ENCODE data around the gene CDCA3. TPM values are rescaled to one million over a fixed set of nuclear protein-coding genes. Genes with fewer than 3 reads are reported as not detected.
"Not testable (repeated sequence)": the region's sequence is repeated elsewhere in the genome, so short reads cannot be mapped to it uniquely, and the experiment has no call there.

Gene CDCA3
- total RNA-seq, 5 donors from 2014 or later (not counting 1 experiment from before 2014, with no cell fraction given) = 1.1 to 2.7 (median 2.0) TPM

GRCh38 chr12:6891646-6892001 lies 40.5 kb upstream of the CDCA3 start:
- Mint-ChIP-seq H3K27ac (peak overlapping the region; percentile 89), H3K4me1 (peaks cover 13 to 15% (median 13%) of the 10 kb centered on the region in 3 donors), H3K36me3 (no peaks in the 10 kb centered on the region), H3K27me3 (no peaks in the 10 kb centered on the region), H3K4me3 (peak overlapping the region; percentile 77 to 80 (median 80)), H3K9me3 (no peaks in the 10 kb centered on the region)
- Histone ChIP-seq H3K9me3 (no peaks in the 10 kb centered on the region), H3K27ac (ENCODE audit: low read length) (peak overlapping the region; percentile 90), H3K27me3 (replicated peaks in 1 of 2; ENCODE audit: control insufficient read depth in 2 of 2, extremely low read depth in 1 of 2, insufficient read depth in 2 of 2, low read length in 1 of 2) (no peaks in the 10 kb centered on the region), H3K36me3 (ENCODE audit: control insufficient read depth in 2 of 2, extremely low read depth in 1 of 2, insufficient read depth in 1 of 2, low read length in 1 of 2) (no peaks in the 10 kb centered on the region), H3K4me3 (ENCODE audit: control insufficient read depth in 1 of 2, extremely low read depth in 1 of 2, low read length in 1 of 2) (peak overlapping the region; percentile 56 to 71), H3K4me1 (ENCODE audit: control insufficient read depth in 1 of 2, extremely low read depth in 1 of 2, insufficient read depth in 2 of 2, low read length in 2 of 2) (peaks cover 3 to 16% of the 10 kb centered on the region in 2 experiments)
- ChIA-PET POLR2A (interaction anchor here (0.6 to 1.0 kb wide), 3 partner anchors 22 to 1045 kb away, joined by 3 to 6 read pairs (median 5); partner anchors contain the start of gene SLC2A3 (in 1 of the 2)), CTCF (interaction anchor here (0.8 to 1.7 kb wide), 13 partner anchors 10 to 52 kb away, joined by 3 to 43 read pairs (median 4); partner anchors contain the start of genes C12orf57 (in 1 of the 2), CDCA3 (in 1 of the 2), LRRC23 (in 1 of the 2) and RNU7-1 (in 1 of the 2))
- DNase-seq (no peak), ATAC-seq (replicated peaks in 1 of 4) (peak in 1 of 4 experiments; percentile 1)
- WGBS (ENCODE audit: insufficient coverage) = no CpG with 5 or more reads among the region's 5 CpGs

DNA sequence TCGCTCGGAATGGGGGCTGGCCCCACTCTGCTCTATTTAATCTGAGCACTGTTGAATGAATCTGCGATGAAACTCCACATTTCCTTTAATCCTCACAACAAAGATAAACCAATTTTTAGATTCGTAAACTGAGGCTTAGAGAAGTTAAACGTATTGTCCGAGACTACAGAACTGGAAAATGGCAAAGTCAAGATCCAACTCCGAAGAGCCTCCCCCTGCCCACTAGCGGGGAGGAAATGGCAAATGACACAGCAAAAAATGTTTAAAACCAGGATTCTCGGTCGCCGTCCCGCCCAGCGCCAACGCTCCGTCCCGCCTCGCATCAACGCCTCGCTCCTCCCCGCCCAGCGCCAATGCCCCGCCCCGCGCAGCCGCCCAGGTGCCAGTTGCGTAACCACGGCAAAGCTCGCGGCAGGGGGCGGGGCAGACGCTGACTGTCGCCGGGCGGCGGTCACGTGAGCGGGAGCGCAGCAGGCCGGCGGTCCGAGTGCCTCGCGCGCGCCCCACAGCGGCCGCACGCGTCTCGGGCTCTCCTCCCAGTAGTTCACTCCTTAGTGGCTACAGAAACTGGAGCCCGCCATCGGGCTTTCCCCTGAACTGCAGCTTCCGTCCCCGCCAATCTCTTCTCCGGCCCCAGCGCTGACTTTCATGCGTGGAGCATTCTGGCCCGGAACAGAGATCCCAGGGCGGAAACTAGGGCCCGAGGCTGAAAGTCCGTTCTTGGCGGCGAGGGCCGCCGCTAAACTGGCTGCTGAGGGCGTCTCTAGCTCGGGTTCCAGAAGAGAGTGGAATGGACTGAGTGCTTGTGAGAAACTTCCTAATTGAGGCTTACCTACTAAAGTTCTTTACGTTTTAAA lies 39.9 kb upstream of the CDCA3 start:
- Mint-ChIP-seq H3K4me1 (peaks cover 13 to 15% (median 13%) of the 10 kb centered on the region in 3 donors), H3K4me3 (peak overlapping the region; percentile 77 to 80 (median 80)), H3K27ac (peak overlapping the region; percentile 89 to 90), H3K27me3 (no peaks in the 10 kb centered on the region), H3K36me3 (no peaks in the 10 kb centered on the region), H3K9me3 (no peaks in the 10 kb centered on the region)
- ChIA-PET CTCF (interaction anchor here (0.5 to 1.7 kb wide), 13 partner anchors 9 to 757 kb away, joined by 3 to 43 read pairs (median 4); partner anchors contain the start of genes C12orf57 (in 1 of the 2), CDCA3 (in 1 of the 2), LRRC23 (in 1 of the 2) and RNU7-1 (in 1 of the 2)), POLR2A (interaction anchor here (0.7 to 1.0 kb wide), 3 partner anchors 22 to 1045 kb away, joined by 3 to 6 read pairs (median 5); partner anchors contain the start of gene SLC2A3 (in 1 of the 2))
- ATAC-seq (replicated peaks in 1 of 4) (peak; percentile 93 to 98 (median 96)), DNase-seq (peak; percentile 94 to 100 (median 98))
- peak overlapping the region; percentile 90 for H3K27ac ChIP-seq (ENCODE audit: low read length)
- H3K36me3 ChIP-seq (ENCODE audit: control insufficient read depth in 2 of 2, extremely low read depth in 1 of 2, insufficient read depth in 1 of 2, low read length in 1 of 2) = no peaks in the 10 kb centered on the region
- no peaks in the 10 kb centered on the region for H3K27me3 ChIP-seq (replicated peaks in 1 of 2; ENCODE audit: control insufficient read depth in 2 of 2, extremely low read depth in 1 of 2, insufficient read depth in 2 of 2, low read length in 1 of 2)
- under 1% methylated on average over 56 of the region's 68 CpGs for WGBS (ENCODE audit: insufficient coverage)
- H3K9me3 ChIP-seq = no peaks in the 10 kb centered on the region
- H3K4me1 ChIP-seq (ENCODE audit: control insufficient read depth in 1 of 2, extremely low read depth in 1 of 2, insufficient read depth in 2 of 2, low read length in 2 of 2) = peaks cover 3 to 16% of the 10 kb centered on the region in 2 experiments
- H3K4me3 ChIP-seq (ENCODE audit: control insufficient read depth in 1 of 2, extremely low read depth in 1 of 2, low read length in 1 of 2) = peak overlapping the region; percentile 56 to 71

- H3K27ac ChIP-seq (ENCODE audit: low read length) = peak overlapping the region; percentile 78
Measured at GRCh38 chr12:6889775-6890573, 38.9 kb upstream of the CDCA3 start.

GRCh38 chr12:6888794-6889193 lies 37.7 kb upstream of the CDCA3 start:
- WGBS (ENCODE audit: insufficient coverage) = no CpG with 5 or more reads among the region's 7 CpGs
- POLR2A ChIA-PET; H3K9me3 ChIP-seq; H3K4me3 ChIP-seq (ENCODE audit: control insufficient read depth in 1 of 2, extremely low read depth in 1 of 2, low read length in 1 of 2); H3K9me3 Mint-ChIP-seq; H3K36me3 Mint-ChIP-seq; H3K27ac ChIP-seq (ENCODE audit: low read length); H3K27me3 ChIP-seq (replicated peaks in 1 of 2; ENCODE audit: control insufficient read depth in 2 of 2, extremely low read depth in 1 of 2, insufficient read depth in 2 of 2, low read length in 1 of 2); H3K27ac Mint-ChIP-seq; ATAC-seq (replicated peaks in 1 of 4); H3K27me3 Mint-ChIP-seq; H3K4me3 Mint-ChIP-seq; CTCF ChIA-PET; DNase-seq; H3K36me3 ChIP-seq (ENCODE audit: control insufficient read depth in 2 of 2, extremely low read depth in 1 of 2, insufficient read depth in 1 of 2, low read length in 1 of 2): not testable (repeated sequence)
- peaks cover 13 to 15% (median 13%) of the 10 kb centered on the region in 3 donors for H3K4me1 Mint-ChIP-seq
- peaks cover 3 to 16% of the 10 kb centered on the region in 2 experiments for H3K4me1 ChIP-seq (ENCODE audit: control insufficient read depth in 1 of 2, extremely low read depth in 1 of 2, insufficient read depth in 2 of 2, low read length in 2 of 2)

More at GRCh38 chr12:6889775-6890573, 38.9 kb upstream of the CDCA3 start:
- Mint-ChIP-seq H3K4me1 (peaks cover 13 to 15% (median 13%) of the 10 kb centered on the region in 3 donors), H3K4me3 (peak overlapping the region; percentile 77 to 80 (median 80)), H3K27ac (peak overlapping the region; percentile 89 to 90)
- H3K27me3 ChIP-seq (replicated peaks in 1 of 2; ENCODE audit: control insufficient read depth in 2 of 2, extremely low read depth in 1 of 2, insufficient read depth in 2 of 2, low read length in 1 of 2); CTCF ChIA-PET; H3K36me3 ChIP-seq (ENCODE audit: control insufficient read depth in 2 of 2, extremely low read depth in 1 of 2, insufficient read depth in 1 of 2, low read length in 1 of 2); H3K27me3 Mint-ChIP-seq; H3K9me3 Mint-ChIP-seq; ATAC-seq (replicated peaks in 1 of 4); DNase-seq; H3K36me3 Mint-ChIP-seq; H3K9me3 ChIP-seq; H3K4me3 ChIP-seq (ENCODE audit: control insufficient read depth in 1 of 2, extremely low read depth in 1 of 2, low read length in 1 of 2): not testable (repeated sequence)
- peaks cover 3 to 16% of the 10 kb centered on the region in 2 experiments for H3K4me1 ChIP-seq (ENCODE audit: control insufficient read depth in 1 of 2, extremely low read depth in 1 of 2, insufficient read depth in 2 of 2, low read length in 2 of 2)
- WGBS (ENCODE audit: insufficient coverage) = 95% methylated on average over 14 of the region's 21 CpGs
- POLR2A ChIA-PET = interaction anchor here in 1 of 2 donors (0.6 kb wide), 2 partner anchors 262 to 1046 kb away, joined by 6 to 7 read pairs; no protein-coding TSS in a partner anchor

GRCh38 chr12:6888360-6888759 lies 37.3 kb upstream of the CDCA3 start:
- H3K27ac ChIP-seq (ENCODE audit: low read length) = no peak overlapping the region
- peaks cover 4 to 10% of the 10 kb centered on the region in 2 donors for H3K36me3 ChIP-seq (ENCODE audit: control insufficient read depth in 2 of 2, extremely low read depth in 1 of 2, insufficient read depth in 1 of 2, low read length in 1 of 2)
- DNase-seq (no peak), ATAC-seq (replicated peaks in 1 of 4) (no peak)
- H3K4me1 ChIP-seq (ENCODE audit: control insufficient read depth in 1 of 2, extremely low read depth in 1 of 2, insufficient read depth in 2 of 2, low read length in 2 of 2) = peaks cover 3 to 16% of the 10 kb centered on the region in 2 experiments
- ChIA-PET CTCF (no interaction called here), POLR2A (no interaction called here)
- no peak overlapping the region for H3K4me3 ChIP-seq (ENCODE audit: control insufficient read depth in 1 of 2, extremely low read depth in 1 of 2, low read length in 1 of 2)
- H3K36me3 Mint-ChIP-seq = peaks cover 3% of the 10 kb centered on the region
- no peak overlapping the region for H3K4me3 Mint-ChIP-seq
- H3K9me3 Mint-ChIP-seq = no peaks in the 10 kb centered on the region
- peaks cover 13 to 15% (median 13%) of the 10 kb centered on the region in 3 donors for H3K4me1 Mint-ChIP-seq
- H3K27me3 Mint-ChIP-seq = no peaks in the 10 kb centered on the region
- 90% methylated on average over 2 of the region's 2 CpGs for WGBS (ENCODE audit: insufficient coverage)
- no peak overlapping the region for H3K27ac Mint-ChIP-seq
- H3K9me3 ChIP-seq = no peaks in the 10 kb centered on the region
- no peaks in the 10 kb centered on the region for H3K27me3 ChIP-seq (replicated peaks in 1 of 2; ENCODE audit: control insufficient read depth in 2 of 2, extremely low read depth in 1 of 2, insufficient read depth in 2 of 2, low read length in 1 of 2)
